Activated CD8-positive, alpha-beta memory T cell treated with anti-CD3 and anti-CD28 coated beads for 4 hours (primary cell): ENCODE measurements around the gene DNAH17.

Experiments used
- DNase-seq, 2 donors: peaks; one replicate each; pipeline ENCODE4 v3.0.0-alpha.2; 2020; ENCODE audit warnings: low read depth in 2 of 2

DNAH17 gene

GRCh38 chr17:78430892-78431691 is 146.1 kb downstream of the DNAH17 start:
- DNase-seq = no peak

GRCh38 chr17:78429618-78429995 is 147.6 kb downstream of the DNAH17 start:
- DNase-seq = no peak

GRCh38 chr17:78428836-78429617 is 148.2 kb downstream of the DNAH17 start:
- DNase-seq = no peak

GRCh38 chr17:78428025-78428575 is 149.1 kb downstream of the DNAH17 start:
- no peak for DNase-seq

GRCh38 chr17:78427140-78427539 is 150.1 kb downstream of the DNAH17 start:
- no peak for DNase-seq

- DNase-seq = no peak
Observed at GRCh38 chr17:78426293-78426879, 150.8 kb downstream of the DNAH17 start.

- DNase-seq = no peak
Observed at GRCh38 chr17:78425429-78425828, 151.8 kb downstream of the DNAH17 start.

GRCh38 chr17:78423961-78424675 is 153.1 kb downstream of the DNAH17 start:
- no peak for DNase-seq

- no peak for DNase-seq
Observed at GRCh38 chr17:78422872-78423588, 154.2 kb downstream of the DNAH17 start.

GRCh38 chr17:78422267-78422605 is 155.0 kb downstream of the DNAH17 start:
- no peak for DNase-seq

- peak; percentile 44 to 51 for DNase-seq
Observed at GRCh38 chr17:78421534-78422266, 155.5 kb downstream of the DNAH17 start.

- DNase-seq = no peak
Observed at GRCh38 chr17:78421084-78421533, 156.1 kb downstream of the DNAH17 start.

- DNase-seq = no peak
Observed at GRCh38 chr17:78419970-78420815, 157.0 kb downstream of the DNAH17 start.

GRCh38 chr17:78418326-78419026 is 158.7 kb downstream of the DNAH17 start:
- DNase-seq = no peak

GRCh38 chr17:78417531-78417909 is 159.7 kb downstream of the DNAH17 start:
- DNase-seq = no peak

GRCh38 chr17:78416791-78417530 is 160.2 kb downstream of the DNAH17 start:
- DNase-seq = no peak

- no peak for DNase-seq
Observed at GRCh38 chr17:78415821-78416711, 161.1 kb downstream of the DNAH17 start.
